Stromal cell of bone marrow (primary cell): ENCODE data around the gene LASP1NB.
"Not testable (repeated sequence)": the region's sequence is repeated elsewhere in the genome, so short reads cannot be mapped to it uniquely, and the experiment has no call there.

ENCODE experiments used
- DNase-seq: peaks from one replicate; pipeline ENCODE4 v3.0.0-alpha.2; 2012; ENCODE audit warnings: low read depth

Gene LASP1NB

DNA sequence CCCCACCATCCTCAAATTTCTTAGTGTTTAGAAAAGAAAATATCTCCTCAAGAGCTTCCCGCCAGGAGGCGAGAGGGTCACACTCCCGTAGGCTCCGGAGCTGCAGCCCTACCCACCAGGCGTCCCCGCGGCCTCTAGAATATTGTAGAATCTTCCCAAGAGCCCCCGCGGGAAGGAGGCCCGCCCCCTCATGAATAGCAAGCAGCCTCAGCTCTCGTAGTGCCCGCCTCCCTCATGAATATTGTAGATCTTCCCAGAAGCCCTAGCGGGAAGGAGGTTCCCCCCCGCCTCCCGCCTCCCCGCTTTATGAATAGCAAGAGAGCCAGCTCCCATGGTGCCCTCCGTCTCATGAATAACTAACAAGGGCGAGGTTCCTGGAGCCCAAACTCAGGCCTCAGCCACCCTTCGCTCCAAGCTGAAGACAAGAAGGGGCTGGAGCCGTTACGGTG, 41.9 kb downstream of the LASP1NB start, which contains the start of gene FBXO47:
FBXO47 (minus strand) TSS at position 114 of the 449 bp plus-strand sequence. CDS start 4,378 bp downstream, outside the sequence.
- DNase-seq = peak; percentile 87

DNA sequence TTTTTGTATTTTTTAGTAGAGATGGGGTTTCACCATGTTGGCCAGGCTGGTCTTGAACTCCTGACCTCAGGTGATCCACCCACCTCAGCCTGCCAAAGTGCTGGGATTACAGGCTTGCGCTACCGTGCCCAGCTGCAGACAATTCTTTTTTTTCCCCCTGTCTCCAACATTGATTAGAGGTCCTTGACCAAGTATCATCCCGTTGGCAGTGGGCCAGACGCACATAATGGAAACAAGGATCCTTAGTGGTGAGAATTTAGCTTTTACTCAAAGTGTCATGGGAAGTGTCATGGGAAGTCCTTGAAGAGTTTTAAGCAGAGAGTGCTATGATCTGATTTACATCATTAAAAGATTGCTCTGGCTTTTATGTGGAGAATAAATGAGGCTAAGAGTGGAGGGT, 43.9 kb downstream of the LASP1NB start:
- no peak for DNase-seq

DNA sequence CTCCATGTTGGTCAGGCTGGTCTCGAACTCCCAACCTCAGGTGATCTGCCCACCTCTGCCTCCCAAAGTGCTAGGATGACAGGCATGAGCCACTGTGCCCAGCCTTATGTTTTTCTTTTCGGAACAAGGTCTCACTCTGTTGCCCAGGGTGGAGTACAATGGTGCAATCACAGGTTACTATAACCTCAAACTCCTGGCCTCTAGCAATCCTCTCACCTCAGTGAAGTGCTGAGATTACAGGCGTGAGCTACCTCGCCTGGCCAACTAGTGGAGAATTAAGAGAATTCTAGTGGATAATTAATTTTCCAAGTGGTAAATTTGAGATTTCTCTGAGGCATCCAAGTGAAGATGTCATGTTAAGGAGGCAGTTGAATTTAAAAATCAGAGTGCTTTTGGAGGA, 44.7 kb downstream of the LASP1NB start:
- no peak for DNase-seq

DNA sequence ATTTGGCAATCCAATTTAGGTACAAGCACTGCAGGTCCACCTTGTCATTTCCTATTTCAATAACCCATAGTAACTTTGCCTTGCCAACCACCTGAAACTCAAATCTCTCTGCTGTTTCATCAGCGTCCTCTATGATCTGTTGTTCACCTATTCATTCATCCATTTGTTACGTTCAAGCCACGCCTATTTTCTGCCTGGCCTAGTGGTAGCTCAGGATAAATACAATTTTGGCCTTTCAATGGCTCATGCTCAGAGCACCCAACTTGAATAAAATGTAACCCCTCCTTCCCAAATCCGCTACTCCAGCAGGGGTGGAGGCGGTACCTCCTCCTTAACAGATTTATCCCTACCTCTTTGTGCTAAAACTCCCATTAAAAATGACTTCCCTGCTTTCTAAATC, 45.4 kb downstream of the LASP1NB start:
- DNase-seq = no peak

DNA sequence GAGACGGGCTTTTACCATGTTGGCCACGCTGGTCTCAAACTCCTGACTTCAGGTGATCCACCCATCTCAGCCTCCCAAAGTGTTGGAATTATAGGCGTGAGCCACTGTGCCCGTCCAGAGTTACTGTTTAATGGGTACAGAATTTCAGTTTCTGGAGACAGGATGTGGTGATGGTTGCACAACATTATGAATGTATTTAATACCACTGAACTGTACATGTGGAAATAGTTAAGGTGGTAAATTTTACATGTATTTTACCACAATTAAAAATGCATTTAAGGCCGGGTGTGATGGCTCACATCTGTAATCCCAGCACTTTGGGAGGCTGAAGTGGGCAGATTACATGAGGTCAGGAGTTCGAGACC, 50.8 kb downstream of the LASP1NB start:
- not testable (repeated sequence) for DNase-seq

DNA sequence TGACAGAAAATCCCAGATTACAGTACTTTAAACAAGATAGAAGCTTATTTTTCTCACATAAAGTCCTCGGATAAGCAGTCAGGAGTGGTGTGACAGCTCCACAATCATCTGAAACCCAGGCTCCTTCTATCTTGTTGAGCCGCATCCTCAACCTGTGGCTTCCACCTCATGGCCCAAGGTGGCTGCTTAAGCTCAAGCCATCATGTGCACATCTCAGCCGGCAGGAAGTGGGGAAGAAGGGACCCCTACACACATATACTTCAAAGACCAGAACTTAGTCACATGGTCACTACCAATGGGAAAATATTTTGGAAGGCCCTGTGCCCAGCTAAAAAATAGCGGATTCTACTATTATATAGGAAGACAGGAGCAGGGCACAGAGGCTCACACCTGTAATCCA, 52.8 kb downstream of the LASP1NB start:
- no peak for DNase-seq
